ENCODE measurements around the gene CLHC1.
"Not testable (repeated sequence)": the region's sequence is repeated elsewhere in the genome, so short reads cannot be mapped to it uniquely, and the experiment has no call there.

The CLHC1 gene

GRCh38 chr2:55232084-55232862, at the start of gene CLHC1, which contains the start of gene RPS27A:
TSS of gene CLHC1 (minus strand) at chr2:55232293. CDS start at chr2:55222411, 9,882 bp downstream.
TSS of gene RPS27A (plus strand) at chr2:55232688. CDS start at chr2:55232825, 137 bp downstream.
- DNase-seq (ENCODE audit: low read depth in 2 of 2) = peak; percentile 91 to 92

DNA sequence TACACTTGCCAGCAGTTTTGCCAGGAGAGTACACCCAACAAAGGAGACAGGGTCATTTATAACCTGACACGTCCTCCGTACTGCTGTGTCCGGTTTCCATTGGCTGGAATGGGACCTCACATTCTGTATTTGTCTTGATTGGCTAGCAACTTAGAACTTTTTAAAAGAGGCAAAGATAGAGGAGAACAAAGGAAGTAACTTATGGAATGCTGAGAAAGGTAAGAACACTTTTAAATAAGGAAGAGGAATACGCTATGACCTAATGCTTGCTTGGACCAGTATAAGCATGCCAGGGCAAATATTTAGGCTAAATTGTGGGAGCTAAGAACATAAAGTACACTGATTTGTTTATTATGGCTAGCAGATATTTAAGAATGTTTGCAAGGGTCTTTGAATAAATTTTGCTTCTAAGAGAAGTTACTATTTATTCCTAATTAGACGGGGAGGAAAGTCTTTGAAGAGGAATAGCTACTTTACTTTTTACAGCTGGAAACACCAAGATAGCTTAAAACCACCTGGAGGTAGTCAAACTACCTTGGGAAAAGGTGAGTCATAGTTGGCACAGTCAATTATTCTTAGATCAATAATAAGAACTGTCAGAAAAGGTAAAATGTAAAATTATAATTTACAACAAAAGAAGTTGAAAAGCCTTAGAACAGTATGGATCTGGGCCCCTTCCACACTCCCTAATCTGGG, 48.9 kb upstream of the CLHC1 start:
- not testable (repeated sequence) for DNase-seq (ENCODE audit: low read depth in 2 of 2)

- not testable (repeated sequence) for DNase-seq (ENCODE audit: low read depth in 2 of 2)
These were observed 47.8 kb upstream of the CLHC1 start for GRCh38 chr2:55279859-55280424.

DNA sequence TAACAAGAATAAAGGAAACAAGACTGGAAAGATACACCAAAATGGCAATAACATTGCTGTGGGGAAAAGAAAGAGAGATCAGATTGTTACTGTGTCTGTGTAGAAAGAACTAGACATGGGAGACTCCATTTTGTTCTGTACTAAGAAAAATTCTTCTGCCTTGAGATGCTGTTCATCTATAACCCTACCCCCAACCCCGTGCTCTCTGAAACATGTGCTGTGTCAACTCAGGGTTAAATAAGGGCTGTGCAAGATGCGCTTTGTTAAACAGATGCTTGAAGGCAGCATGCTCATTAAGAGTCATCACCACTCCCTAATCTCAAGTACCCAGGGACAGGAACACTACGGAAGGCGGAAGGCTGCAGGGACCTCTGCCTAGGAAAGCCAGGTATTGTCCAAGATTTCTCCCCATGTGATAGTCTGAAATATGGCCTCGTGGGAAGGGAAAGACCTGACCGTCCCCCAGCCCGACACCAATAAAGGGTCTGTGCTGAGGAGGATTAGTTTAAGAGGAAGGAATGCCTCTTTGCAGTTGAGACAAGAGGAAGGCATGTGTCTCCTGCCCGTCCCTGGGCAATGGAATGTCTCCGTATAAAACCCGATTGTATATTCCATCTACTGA, 47.2 kb upstream of the CLHC1 start:
- DNase-seq (ENCODE audit: low read depth in 2 of 2) = not testable (repeated sequence)

DNA sequence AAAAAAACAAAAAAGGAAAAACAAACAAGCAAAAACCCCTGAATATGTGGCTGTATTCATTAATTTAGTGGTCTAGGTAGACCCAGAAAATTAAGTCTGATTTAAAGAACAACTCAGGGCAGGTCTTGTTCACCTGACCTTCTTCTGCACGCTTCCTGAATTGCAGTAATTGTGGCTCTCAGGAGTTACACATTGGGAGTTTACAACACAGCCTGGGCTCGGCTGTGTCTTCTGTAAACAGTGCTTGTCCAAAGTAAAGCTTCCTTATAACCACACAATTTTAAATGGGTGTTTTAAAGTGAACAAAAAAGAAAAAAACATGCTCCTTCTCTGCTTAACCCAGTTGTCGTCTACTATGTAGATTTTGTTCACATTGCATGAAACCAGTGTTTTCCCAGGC, 45.2 kb upstream of the CLHC1 start:
- DNase-seq (ENCODE audit: low read depth in 2 of 2) = no peak

DNA sequence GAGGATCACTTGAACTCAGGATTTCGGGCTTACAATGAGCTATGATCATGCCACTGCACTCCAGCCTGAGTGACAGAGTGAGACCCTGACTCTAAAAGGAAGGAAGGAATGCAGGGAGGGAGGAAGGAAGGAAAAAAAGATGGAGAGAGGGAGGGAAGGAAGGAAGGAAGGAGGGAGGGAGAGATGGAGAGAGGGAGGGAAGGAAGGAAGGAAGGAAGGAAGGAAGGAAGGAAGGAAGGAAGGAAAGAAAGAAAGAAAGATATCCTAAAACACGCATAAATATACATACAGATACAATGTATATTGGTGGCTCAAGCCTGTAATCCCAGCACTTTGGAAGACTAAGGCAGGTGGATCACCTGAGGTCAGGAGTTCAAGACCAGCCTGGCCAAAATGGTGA, 42.3 kb upstream of the CLHC1 start:
- not testable (repeated sequence) for DNase-seq (ENCODE audit: low read depth in 2 of 2)

- DNase-seq (ENCODE audit: low read depth in 2 of 2) = no peak
These were observed 37.5 kb upstream of the CLHC1 start for GRCh38 chr2:55269645-55269990.

DNA sequence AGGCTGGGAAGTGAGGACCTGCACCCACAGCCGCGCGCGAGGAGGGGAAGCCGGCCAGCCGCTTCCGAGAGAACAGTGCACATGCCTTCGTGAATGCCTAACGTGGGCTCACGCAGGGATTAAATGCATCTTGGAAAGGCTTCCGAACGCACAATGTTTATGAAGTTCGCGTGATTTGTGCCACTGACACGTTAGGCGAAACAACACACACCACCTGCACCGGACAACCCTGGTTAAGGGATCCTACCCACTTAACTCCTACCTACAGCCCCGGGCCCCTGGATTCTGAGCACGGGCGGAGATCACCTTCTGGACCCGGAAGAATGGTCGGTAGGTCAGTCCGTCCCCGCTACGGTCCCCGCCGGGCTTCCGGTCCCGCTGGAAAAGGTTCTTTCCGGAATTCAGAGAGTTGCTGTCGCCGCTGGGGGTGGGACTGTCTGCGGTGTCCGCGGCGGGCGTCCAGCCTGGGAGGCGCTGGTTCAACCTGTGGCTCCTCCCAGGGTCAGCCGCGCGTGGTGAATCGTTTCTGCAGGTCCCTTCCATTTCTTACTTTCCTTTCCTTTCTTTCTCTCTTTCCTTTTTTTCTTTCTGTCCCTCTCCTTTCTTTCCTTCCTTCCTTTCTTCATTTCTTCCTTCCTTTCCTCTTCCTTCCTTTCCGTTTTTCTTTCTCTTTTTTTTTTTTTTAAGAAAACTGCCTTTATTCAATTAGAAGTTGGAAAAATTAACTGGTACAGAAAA, 37.0 kb upstream of the CLHC1 start, which contains the start of gene MTIF2:
MTIF2 (minus strand) TSS at position 325 of the 738 bp plus-strand sequence. CDS start 5,373 bp downstream, outside the sequence.
- peak; percentile 83 to 91 for DNase-seq (ENCODE audit: low read depth in 2 of 2)

- no peak for DNase-seq (ENCODE audit: low read depth in 2 of 2)
These were observed 36.3 kb upstream of the CLHC1 start for GRCh38 chr2:55268288-55268906.

DNA sequence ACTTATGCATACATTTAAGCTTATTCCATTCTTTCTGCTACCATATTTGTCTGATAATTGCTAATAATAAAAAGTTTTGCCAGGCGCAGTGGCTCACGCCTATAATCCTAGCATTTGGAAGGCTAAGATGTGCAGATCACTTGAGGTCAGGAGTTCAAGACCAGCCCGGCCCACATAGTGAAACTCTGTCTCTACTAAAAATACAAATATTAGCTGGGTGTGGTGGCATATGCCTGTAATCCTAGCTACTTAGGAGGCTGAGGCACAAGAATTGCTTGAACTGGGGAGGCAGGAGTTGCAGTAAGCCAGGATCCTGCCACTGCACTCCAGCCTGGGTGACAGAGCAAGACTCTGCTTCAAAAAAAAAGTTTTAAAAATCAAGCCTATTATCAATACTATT, 27.5 kb upstream of the CLHC1 start:
- not testable (repeated sequence) for DNase-seq (ENCODE audit: low read depth in 2 of 2)

GRCh38 chr2:55252832-55253231, 20.7 kb upstream of the CLHC1 start:
- no peak for DNase-seq (ENCODE audit: low read depth in 2 of 2)

DNA sequence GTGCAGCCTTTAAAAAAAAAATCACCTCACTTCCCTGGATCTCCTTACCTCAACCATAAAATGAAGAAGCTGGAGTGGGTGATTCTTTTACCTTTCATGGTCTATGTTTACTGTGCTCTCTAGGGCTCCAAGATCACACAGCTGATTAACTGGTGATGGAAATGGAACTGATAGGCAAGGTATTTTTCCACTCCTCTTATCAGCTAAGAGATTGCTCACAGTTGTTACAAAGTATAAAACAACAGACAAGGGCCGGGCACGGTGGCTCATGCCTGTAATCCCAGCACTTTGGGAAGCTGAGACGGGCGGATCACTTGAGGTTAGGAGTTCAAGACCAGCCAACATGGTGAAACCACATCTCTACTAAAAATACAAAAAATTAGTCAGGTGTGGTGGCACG, 14.9 kb upstream of the CLHC1 start:
- DNase-seq (ENCODE audit: low read depth in 2 of 2) = no peak

DNA sequence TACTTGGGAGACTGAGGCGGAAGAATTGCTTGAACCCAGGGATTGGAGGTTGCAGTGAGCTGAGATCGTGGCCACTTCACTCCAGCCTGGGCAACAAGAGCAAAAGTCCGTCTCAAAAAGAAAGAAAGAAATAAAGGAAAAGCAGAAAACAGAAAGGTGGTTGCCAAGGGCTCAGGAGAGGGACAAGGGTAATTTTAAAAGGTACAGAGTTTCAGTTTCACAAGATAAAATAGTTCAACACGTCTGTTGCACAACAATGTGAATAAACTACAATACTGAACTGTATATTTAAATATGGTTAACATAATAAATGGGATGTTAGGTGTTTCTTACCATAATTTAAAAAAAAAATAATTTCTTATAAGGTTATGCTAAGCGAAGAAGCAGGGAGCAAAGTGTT, 13.3 kb upstream of the CLHC1 start:
- no peak for DNase-seq (ENCODE audit: low read depth in 2 of 2)

- DNase-seq (ENCODE audit: low read depth in 2 of 2) = no peak
These were observed 10.5 kb upstream of the CLHC1 start for GRCh38 chr2:55242617-55243016.

GRCh38 chr2:55241582-55241981, 9.5 kb upstream of the CLHC1 start:
- not testable (repeated sequence) for DNase-seq (ENCODE audit: low read depth in 2 of 2)

DNA sequence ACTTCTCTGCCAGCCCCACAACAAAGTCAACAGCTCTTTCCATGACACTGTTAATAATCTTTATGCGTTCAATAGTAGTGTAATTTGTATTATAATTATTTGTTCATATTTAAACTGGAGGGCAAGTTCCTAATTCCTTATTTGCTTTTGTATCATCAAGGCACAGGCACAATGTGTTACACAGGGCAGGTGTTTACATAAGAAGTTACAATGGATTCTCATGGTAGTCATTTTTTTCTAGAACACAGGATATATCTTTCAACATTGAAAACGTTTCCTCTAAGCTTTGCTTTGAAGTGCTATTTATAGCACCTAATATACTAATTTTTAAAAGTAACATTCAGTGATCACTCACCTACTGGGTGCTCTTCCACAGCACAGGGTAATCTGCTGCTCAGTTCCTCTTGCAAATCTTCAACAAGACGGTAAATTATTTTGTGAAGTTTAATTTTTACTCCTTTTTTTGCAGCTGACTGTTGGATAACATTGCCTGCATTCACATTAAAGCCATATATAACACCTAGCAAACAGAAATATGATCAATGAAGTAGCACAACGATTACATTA, 7.6 kb upstream of the CLHC1 start:
- no peak for DNase-seq (ENCODE audit: low read depth in 2 of 2)

GRCh38 chr2:55236992-55237543, 5.0 kb upstream of the CLHC1 start:
- DNase-seq (ENCODE audit: low read depth in 2 of 2) = no peak

DNA sequence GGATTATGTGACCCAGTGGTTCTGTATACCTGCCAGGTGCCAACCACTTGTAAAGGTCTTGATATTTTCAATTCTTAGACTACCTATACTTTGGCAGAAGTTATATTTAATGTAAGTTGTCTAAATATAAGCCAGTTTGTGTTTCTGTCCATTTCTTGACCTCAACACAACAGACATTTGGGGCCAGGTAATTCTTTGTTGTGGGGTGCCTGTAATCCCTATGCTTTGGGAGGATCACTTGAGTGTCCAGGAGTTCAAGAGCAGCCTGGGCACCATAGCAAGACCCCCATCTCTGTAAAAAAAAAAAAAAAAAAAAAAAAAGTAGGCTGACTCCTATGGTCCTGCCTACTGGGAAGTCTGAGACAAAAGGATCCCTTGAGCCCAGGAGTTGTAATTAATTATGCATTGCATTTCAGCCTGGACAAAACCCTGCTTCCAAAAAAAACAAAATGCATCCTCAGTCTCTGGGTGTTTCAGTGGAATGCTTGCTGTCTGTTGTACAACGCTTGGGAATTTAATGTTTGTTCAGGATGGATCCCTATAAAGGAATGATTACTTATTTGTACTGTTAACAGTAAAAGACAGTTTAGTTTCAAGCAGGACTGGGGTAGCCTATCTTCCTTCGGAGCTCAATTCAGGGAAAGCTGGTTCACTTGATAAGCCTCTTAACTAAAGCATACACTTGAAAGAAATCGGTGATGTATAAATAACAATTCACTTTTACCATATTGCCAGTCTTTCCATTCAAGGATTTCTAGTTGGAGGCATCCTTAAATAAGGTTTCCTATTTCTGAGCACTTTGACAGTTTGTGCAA, 3.8 kb upstream of the CLHC1 start:
- DNase-seq (ENCODE audit: low read depth in 2 of 2) = no peak

DNA sequence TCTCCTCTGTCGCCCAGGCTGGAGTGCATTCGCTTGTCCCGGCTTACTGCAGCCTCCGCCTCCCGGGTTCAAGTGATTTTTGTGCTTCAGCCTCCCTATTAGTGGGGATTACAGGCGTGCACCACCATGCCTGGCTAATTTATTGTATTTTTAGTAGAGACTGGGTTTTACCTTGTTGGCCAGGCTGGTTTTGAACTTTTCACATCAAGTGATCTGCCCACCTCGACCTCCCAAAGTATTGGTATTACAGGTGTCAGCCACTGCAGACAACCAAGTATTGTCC, 1.5 kb upstream of the CLHC1 start:
- no peak for DNase-seq (ENCODE audit: low read depth in 2 of 2)
